GM12874 (cell line): ENCODE data around the gene OR52E8.

Experiments
- TF ChIP-seq, protein P1 (sequence below): IDR thresholded peaks from 2 replicates; pipeline ENCODE4 v1.5.1; 2011; ENCODE audit warnings: low read depth, mild to moderate bottlenecking, control low read depth, low read length, moderate library complexity; ENCODE audit not compliant: insufficient read depth

OR52E8 gene

DNA sequence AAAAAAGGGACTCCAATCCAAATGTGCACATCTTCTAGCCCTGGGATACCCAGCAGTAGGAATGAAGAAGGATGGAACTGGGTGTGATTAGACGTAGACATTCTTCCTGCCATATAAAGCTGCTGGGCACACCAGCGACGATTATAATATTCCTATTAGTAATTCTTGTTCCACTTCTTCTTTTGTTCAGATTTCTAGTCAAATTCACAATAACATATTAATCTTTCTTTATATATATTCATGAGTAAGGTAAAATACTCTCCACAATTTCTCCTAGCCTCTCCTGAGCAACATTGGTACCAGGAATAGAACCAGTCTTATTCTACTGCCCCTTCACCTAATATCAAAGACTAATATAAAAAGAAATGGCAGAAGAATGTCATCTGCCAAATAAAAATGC, at the start of gene OR52E8:
Gene OR52E8, minus strand, starts transcription at position 101 of the 400 bp plus-strand sequence. Its CDS starts 0 bp downstream, at position 101.
- TF ChIP-seq, protein P1, sequence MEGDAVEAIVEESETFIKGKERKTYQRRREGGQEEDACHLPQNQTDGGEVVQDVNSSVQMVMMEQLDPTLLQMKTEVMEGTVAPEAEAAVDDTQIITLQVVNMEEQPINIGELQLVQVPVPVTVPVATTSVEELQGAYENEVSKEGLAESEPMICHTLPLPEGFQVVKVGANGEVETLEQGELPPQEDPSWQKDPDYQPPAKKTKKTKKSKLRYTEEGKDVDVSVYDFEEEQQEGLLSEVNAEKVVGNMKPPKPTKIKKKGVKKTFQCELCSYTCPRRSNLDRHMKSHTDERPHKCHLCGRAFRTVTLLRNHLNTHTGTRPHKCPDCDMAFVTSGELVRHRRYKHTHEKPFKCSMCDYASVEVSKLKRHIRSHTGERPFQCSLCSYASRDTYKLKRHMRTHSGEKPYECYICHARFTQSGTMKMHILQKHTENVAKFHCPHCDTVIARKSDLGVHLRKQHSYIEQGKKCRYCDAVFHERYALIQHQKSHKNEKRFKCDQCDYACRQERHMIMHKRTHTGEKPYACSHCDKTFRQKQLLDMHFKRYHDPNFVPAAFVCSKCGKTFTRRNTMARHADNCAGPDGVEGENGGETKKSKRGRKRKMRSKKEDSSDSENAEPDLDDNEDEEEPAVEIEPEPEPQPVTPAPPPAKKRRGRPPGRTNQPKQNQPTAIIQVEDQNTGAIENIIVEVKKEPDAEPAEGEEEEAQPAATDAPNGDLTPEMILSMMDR, result no peak

DNA sequence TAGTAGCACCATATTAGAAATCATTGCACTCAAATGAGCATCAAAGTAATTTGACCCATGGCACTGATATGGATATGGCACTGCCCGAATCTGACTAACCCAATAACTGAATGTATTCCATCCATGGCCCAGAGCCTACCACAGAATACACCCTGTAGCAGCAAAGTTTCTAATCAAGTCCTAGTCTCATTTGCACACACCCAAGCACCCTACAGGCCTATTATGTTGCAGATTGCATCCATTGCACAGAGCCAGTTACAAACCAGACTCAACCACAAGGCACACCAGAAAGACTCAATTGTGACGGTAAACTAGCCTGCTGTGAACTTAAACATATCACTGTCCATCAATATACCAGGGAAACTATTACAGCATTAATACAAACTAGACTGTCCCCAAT, 42.0 kb upstream of the OR52E8 start:
- TF ChIP-seq, protein P1, result no peak

DNA sequence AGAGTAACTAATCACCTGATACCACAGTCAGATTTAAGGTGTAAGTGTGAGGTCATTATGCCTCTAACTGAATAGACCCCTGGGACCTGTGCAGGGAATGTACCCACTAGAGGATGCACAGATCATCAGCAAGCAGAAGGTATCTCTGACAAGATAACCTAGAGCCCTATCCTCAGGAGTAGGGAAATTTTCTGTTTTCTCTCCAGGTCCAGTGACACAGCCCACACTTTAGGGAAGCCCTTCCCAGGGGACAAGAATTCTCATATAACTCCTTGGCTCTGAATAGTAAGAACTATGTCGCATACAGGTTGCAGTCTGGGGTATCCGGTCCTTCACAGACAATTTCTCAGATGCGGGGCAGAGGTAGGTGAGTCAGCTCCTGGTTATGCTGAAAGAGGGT, 35.4 kb upstream of the OR52E8 start, which contains the start of gene OR52E5:
Gene OR52E5, plus strand, starts transcription at position 301 of the 400 bp plus-strand sequence. CDS start 7,569 bp downstream, outside the sequence.
- TF ChIP-seq, protein P1, result no peak

- TF ChIP-seq, protein P1, result no peak; the same call in 1 of the 2 replicates
Observed at GRCh38 chr11:5891216-5891800, 33.8 kb upstream of the OR52E8 start.

- TF ChIP-seq, protein P1, result no peak
Observed at GRCh38 chr11:5887661-5888060, 30.2 kb upstream of the OR52E8 start.

DNA sequence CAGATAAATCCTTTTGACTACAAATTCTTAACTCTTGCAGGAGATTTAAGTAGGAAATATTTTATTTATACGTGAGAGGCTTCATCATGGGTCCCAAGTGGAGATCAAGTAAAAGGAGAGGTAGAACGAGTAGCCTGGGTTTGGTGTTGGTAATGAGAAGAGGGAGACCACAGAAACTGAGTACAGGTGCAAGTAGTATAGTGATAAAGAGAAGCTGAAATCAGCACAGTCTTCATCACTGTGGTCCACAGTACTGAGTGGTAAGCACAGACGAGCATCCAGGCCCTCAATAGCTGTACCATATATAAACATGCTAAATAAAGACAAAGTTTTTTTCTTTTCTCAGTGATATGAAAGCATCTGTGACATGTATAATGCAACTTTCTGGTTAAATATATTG, 29.7 kb upstream of the OR52E8 start:
- TF ChIP-seq, protein P1, result no peak

DNA sequence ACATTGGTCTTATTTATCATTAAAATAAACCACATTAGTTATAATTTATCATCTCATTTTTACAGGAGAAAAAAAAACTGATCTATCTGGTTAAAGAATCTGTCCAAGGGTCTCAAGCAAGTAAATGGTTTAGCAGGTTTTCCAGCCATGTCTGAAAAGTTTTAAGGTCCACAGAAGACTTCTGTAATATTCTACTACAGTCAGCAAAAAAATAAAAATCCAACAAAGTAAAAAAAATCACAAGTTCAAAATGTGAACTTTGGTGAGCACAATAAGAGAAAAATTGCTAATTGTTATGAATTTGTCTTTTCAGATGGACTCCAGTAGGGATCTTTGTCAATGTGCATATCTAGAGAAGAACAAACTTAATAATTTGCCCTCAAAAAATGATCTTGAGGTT, 24.3 kb upstream of the OR52E8 start:
- TF ChIP-seq, protein P1, result no peak
